ENCODE measurements around the gene CSF2RB.

The CSF2RB gene

DNA sequence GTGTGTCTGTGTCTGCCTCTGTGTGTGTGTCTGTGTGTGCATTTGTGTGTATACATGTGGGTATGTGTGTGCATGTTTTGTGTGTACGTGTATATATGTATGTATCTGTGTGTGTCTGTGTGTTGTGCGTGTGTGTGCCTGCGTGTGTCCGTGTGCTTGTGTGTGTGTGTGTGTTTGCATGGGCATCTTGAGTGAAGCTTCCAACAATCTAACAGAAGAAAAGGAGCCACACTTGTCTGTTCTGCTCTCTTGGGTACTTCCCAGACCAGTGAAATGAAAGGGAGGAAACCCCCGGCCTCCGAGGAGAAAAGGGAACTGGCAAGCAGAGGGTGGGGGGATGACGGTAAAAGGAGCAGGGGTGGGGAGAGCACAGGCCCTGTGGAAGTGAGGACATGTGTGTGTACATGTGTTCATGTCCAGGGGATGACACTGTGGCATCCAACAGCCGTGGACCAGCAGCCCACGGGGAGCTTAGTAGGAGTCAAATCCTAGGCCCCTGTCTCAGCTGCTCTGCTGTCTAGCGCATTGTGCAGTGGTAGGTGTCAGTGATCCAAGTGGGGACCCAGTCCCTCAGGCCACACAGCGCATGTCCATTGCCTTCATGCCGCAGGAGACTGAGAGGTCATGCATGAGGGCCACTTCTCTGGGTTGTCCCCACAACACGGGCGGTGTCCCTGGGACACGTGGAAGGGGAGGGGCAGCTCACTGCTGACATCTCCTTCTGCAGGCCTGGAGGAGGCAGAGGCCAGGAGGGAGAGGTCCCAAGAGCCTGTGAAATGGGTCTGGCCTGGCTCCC, 8.1 kb downstream of the CSF2RB start:
- DNase-seq (ENCODE audit: low read depth, low spot score), result no peak

DNA sequence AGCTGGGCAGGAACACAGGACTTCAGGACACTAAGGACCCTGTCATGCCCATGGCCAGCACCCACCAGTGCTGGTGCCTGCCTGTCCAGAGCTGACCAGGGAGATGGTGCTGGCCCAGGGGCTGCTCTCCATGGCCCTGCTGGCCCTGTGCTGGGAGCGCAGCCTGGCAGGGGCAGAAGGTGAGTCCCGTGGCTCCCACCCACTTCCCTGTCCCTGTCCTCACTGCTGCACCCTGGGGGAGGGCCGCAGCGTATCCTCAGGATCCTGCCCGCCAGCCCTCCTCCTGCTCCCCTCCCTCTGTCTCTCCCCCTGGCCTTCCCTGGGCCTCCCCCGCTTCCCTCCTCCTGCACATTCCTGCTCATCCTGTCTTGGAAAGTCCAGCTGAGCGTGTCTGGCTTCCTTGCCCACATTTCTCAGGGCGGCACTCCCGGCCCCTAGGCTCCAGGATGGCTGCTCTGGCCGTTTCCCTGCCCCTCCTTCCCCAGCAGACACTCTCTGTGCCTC, 8.7 kb downstream of the CSF2RB start:
- no peak for DNase-seq (ENCODE audit: low read depth, low spot score)

DNA sequence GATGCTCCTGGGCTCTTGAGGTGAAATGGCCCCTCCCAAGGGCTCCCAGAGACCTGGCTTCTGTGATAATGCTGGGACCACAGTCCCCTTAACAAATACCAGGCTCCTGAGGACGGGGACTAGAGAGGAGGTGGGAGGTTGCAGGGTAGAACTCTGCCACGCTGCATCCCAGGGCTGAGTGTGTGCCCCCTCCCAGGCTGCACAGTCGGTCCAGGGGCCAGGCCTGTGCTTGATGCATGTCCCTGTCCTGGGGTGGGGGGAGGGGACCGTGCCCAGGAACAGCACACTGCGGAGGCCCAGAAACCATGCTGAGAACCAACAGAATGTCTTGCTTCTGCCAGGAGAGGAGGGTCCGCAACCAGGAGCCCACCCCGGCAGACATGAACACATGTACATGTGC, 9.3 kb downstream of the CSF2RB start:
- DNase-seq (ENCODE audit: low read depth, low spot score), result no peak

DNA sequence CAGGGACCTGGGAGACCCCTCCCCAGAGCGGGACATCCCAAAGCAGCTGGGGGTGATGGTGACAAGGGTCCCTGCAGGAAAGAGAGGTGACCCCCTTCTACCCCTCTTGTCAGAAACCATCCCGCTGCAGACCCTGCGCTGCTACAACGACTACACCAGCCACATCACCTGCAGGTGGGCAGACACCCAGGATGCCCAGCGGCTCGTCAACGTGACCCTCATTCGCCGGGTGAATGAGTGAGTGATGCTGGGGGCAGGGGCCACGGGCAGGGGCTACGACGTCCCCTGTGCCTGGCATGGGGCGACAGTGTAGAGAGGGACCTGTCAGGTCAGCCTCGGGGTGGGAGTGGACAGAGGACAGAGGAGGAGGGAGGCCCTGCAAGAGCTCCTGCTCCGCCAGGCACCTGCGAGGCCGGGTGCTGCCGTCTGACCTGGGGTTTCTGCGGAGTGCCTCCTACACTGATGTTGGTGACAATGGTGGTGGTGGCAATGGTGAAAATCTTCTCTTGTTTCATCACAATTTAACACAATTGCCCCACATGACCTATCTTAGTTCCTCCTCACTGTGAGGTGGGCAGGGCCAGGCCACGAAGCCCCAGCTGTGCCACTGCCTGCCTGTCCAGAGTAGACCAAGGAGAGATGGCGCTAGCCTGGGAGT, 9.8 kb downstream of the CSF2RB start:
- DNase-seq (ENCODE audit: low read depth, low spot score), result no peak

DNA sequence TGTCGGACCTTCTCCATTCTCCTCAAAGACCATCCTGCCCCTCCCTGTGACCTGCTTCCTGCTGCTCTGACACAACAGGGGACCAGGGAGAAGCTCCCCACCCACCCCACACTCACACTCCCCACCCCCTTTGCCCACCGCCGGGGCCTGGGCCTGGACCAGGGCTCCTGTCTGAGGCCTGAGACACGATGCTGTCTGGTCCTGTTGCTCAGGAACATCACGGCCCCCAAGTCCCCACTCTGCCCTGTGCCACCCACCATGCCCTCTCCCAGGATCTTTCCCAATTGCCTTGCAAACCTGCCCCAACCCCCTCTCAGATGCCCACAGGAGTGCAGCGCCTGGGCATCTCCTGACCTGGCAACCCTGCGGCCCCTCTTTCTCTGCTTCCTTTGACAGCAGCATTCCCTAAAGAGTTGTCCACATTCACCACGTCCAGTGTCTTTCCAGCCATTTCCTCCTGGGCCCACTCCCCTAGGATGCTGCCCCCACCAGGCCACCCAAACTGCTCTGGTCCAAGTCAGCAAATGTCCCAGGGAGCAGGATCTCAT, 10.8 kb downstream of the CSF2RB start:
- no peak for DNase-seq (ENCODE audit: low read depth, low spot score)

DNA sequence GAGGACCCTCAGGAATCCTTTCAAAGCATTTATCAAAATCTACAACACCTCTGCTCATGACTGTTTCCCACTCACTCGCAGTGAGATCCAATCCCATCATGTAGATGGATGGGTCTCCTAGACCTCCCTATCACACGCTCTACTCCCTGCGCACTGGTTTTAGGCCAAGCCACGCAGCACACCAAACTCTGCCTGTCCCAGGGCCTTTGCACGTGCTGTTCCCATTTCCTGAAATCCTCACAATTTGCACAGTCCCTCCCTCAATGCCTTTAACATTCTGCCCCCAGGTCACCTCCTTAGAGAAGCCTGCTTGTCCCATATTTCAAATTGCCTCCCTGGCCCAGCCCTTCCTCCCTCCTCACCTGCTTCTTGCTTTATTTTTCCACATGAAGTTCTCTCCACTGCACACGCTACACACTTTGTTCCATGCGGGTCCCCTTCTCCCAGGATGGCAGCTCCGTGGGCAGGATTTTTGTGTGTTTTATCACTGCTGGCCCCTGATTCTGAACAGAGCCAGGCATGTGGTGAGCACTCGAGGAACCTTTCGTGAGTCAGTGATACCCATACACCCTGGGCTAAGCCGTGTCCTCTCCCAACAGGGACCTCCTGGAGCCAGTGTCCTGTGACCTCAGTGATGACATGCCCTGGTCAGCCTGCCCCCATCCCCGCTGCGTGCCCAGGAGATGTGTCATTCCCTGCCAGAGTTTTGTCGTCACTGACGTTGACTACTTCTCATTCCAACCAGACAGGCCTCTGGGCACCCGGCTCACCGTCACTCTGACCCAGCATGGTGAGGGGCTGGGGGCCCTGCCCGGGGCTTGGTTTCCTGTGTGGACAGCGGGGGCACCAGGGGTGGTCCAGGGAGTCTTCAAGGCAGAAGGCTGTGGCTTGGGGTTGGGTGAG, 12.2 kb downstream of the CSF2RB start:
- no peak for DNase-seq (ENCODE audit: low read depth, low spot score)

DNA sequence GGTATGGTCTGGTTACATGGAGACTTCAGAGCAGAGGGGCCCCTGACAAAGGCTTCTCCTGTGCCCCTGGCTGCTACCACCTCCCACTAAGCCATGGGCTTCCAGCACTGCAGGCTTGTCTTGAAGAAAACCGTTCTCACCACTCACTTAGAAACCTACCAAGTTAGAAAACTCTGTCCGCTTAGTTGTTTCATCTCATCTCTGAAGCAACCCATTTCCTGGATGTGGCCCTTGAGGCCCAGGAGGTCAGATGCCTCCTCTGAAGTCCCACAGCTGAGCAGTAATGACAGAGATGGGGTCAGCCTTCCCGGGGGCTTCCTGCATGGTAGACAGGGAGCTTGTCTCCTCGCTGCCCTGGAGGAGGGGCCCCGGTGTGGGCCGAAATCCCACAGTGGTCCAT, 12.9 kb downstream of the CSF2RB start:
- DNase-seq (ENCODE audit: low read depth, low spot score), result no peak

DNA sequence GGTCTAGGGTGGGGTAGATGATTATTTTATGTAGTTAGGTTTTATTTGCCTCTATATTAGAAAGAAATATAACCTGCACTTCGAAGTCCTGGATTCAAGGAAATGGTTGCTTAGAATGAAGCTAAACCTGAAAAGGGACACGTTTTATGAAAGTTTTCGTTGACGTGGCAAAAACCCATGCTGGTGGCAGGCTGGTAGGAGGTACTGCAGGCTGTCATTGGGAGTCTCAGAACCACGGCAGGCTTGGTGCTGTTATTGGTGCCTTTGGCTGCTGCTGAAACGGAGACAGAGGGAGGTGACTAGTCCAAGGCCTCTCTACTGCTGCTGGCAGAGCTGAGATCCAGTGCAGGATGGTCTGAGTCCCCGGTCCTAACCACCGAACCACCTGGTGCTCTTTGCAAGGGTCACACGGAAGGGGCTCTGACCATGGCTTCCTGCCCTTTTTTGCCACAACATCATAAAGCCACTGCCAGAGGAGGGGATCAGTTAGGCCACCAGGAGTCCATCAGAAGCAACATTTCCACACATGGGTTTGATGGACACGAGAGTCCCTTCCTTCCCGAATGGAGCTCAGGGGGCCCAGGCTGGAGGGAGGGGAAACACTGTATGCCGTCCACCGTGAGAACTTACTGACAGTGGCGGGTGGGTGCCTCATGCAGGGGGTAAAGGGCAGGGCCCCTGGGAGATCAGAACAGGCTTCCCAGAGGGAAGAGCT, 13.4 kb downstream of the CSF2RB start:
- no peak for DNase-seq (ENCODE audit: low read depth, low spot score)

DNA sequence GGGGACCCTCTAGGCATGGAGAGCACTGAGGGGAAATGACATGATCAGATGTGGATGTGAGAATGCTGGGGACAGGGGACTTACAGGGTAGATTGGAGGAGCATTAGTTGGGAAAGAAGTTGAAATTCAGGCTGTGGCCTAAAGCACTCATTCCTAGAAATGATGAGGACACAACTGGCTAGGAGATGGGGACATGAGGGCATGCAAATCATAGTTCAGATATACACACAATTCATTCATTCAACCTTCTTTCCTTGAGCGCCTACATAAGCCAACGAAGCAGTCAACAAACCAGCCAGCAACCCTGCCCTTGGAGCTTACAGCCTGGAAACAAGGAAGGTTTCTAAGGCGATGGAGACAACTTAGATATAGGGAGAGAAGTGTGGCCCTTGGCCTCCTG, 14.2 kb downstream of the CSF2RB start:
- no peak for DNase-seq (ENCODE audit: low read depth, low spot score)

DNA sequence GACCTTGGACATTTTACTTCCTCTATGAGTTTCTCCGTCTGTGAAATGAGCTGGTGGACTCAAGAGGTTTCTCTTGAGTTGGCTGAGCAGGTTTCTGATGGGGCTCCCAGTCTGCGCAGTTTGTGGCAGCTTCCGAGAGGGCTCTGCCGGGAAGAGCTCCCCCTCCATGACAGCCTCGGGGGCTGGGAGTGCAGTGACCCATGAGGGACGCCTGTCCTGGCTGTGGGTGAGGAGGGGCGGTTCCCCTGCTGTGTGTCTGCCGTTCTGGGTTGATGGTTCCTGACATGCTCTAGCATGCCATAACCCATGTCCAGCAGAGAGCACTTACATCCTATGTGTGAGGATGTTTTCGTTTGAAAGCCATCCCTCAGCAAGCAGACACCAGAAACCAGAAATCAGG, 14.8 kb downstream of the CSF2RB start:
- DNase-seq (ENCODE audit: low read depth, low spot score), result no peak

DNA sequence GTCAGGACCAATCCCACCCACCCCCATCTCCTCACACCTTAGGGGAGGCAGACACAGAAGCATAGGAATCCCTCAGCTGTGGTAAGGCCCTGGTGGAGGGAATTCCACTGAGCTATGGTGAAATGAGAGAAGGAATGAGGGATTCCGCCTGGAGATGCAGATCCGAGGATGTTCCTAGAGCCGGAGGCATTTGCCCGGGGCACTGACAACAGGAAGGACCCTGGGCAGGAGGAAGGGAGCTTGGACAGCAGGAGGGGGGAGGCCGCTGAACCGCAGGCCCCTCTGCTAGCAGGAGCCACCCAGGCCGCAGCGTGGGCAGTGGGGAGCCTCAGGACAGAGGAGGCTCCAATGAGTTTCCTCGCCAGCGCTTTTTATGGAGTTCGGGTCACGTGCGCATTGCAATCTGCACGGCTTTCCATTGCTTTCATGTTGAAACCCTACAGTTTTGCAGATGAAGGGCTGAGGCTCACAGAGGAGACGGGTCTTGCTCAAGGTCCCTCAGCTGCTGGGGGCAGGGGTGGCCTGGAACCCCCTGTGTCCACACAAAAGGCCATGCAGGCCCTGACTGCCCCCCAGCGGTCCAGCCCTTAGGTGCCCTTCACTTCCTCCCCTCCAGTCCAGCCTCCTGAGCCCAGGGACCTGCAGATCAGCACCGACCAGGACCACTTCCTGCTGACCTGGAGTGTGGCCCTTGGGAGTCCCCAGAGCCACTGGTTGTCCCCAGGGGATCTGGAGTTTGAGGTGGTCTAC, 15.5 kb downstream of the CSF2RB start:
- DNase-seq (ENCODE audit: low read depth, low spot score), result no peak

DNA sequence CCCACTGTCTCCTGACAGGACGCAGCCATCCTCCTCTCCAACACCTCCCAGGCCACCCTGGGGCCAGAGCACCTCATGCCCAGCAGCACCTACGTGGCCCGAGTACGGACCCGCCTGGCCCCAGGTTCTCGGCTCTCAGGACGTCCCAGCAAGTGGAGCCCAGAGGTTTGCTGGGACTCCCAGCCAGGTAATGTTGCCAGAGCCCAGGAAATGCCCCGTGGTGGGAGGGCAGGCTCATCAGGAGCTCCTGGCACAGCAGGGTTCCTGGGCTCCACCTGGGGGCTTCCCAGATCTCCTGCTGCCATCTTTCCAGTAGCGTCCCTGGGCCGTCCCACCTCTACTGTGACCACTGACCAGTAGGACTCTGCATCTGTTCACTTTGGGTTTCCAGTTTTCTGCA, 16.2 kb downstream of the CSF2RB start:
- DNase-seq (ENCODE audit: low read depth, low spot score), result no peak

DNA sequence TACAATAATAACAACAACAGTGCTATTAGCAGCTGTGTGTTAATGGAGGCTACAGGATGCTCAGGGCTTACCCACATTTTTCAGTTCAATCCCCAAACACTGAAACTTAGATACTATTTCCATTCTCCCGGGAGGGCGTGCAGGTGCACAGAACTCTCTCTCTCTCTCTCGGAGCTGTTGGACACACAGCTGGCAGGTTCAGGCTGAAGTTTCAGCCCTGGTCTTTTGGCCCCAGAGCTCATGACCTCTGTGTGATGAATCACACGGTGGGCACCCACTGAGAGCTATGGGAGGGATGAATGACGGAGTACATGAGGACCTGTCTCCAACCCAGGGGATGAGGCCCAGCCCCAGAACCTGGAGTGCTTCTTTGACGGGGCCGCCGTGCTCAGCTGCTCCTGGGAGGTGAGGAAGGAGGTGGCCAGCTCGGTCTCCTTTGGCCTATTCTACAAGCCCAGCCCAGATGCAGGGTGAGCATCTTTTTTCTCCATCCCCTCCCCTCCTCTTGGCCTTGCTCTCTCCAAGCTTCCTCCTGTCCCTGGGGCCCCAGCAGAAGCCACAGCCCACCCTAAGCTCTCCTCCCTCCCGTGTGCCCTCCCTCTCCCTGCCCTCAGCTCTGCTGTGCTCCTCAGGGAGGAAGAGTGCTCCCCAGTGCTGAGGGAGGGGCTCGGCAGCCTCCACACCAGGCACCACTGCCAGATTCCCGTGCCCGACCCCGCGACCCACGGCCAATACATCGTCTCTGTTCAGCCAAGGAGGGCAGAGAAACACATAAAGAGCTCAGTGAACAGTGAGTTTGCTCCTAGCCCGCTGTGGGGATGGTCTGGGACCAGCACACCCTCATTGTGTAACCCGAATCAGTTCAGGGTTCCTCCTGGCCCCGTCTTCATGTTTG, 16.9 kb downstream of the CSF2RB start:
- DNase-seq (ENCODE audit: low read depth, low spot score), result no peak

DNA sequence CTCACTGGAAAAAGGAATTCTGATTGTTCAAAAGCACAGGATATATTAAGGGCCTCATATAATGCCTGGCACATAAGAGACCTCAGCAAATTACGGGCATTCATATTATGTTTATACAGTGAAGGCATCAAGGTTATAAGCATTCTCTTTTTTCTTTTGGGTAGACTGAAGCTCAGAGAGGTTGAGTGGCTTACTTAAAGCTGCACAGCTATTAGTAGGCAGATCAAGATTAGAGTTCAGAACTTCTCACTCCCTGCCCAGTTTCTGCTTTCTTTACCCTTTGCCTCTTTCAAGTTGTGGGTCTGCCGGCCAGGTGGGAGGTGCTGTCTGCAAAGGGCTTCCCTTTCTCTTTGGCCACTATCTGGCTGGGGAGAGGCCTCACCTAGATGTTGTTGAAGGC, 18.0 kb downstream of the CSF2RB start:
- no peak for DNase-seq (ENCODE audit: low read depth, low spot score)

DNA sequence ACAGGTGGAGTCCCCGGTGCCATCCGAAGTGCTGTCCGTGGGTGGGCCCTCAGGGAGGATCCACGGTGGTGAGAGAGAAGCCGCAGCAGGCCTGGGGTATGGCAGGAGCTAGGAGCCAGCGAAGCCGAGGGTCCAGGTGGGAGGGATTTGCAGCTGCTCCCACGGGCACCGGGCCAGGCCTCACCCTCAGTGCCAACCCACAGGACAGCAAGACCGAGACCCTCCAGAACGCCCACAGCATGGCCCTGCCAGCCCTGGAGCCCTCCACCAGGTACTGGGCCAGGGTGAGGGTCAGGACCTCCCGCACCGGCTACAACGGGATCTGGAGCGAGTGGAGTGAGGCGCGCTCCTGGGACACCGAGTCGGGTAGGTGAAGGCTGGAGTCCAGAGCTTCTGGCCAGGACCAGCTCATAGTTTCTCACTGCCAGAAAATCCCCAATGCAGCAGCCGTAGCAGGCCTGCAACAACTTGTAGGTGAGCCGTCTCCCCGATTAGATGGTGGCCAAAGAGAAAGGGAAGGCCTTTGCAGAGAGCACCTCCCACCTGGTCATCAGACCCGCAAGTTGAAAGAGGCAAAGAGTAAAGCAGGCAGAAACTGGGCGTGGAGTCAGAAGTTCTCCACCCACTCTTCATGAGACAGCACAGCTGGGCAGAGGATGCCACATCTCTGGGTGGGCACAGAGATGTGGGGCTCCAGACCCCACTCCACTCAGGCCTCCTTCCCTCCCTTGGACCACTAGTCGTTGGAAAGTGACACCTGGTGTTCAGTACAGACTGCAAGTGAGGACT, 20.4 kb downstream of the CSF2RB start:
- DNase-seq (ENCODE audit: low read depth, low spot score), result no peak

DNA sequence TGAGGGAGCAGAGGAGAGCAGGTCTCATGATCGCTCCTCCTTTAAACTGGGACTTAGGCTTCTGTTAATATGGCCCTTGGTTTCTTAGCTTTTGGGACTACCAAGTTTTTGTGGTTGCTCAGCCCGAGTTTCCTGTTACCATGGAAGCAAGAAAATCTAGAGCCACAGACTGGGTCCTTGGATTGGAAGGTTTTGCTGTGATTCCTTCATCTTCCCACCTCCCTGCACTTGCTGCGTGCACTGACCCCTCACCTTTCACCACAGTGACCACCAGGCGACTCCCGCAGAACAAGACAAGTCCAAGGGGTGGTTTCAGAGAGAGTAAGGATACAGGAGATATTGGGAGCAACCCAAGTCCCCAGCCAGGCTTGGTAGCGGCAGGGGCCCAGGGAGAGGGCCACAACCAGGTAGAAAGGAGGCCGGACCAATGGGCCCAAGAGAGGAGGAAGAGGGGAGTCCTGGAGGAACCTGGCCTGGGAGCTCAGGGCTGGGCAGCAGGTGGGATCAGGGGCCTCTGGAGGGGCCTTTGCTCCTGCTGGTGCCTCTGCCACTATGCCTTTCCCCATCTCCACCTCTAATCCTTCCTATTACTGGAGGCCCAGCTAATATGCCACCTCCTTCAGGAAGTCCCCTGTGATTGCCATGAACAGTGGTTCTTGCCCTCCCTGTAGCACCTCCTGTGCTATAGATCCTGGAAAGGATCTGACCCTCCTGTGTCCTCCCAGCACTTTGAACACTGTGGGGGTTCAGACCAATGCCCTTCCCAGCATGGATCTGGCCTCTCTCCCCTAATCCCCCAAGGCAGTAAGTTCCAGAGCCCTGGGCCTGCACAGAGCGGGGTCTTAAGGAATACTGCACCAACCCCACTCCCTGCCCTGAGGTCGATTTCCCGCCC, 21.2 kb downstream of the CSF2RB start:
- no peak for DNase-seq (ENCODE audit: low read depth, low spot score)

DNA sequence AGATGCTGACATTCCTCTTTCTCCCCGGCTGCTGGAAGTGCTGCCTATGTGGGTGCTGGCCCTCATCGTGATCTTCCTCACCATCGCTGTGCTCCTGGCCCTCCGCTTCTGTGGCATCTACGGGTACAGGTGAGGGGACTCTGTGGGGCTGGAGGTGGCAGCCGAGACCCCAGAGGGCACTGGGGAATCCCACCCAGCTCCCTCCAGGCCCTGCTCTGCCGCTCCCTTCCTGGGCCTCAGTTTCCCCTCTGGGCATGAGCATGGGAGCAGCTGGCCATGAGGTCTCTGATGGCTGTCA, 21.8 kb downstream of the CSF2RB start:
- no peak for DNase-seq (ENCODE audit: low read depth, low spot score)

DNA sequence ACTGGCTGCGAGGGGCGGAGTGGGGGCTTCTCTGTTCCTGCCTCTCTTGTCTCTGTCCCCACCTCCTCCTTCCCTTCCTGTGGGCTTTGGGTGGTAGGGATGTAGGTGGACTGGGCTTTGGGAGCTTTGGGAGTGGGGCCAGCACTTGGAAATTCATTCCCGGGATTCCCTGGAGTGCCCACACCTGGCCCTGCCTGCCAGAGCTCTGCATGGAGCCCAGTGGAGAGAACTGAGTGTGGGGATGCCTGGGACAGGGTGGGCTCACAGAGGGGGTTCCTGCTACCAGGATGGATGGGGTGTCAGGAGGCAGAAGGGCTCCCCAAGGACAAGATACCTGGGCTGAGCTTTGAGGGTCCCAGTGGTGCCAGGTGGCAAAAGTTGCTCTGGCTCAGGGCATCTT, 22.3 kb downstream of the CSF2RB start:
- DNase-seq (ENCODE audit: low read depth, low spot score), result no peak

All from activated naive CD8-positive, alpha-beta T cell treated with anti-CD3 and anti-CD28 coated beads, Interleukin-2, amount 50 U/mL, for 16 hours (primary cell).